CD14-positive monocyte (primary cell): ENCODE results near the gene FAAP24. TPM values are rescaled to one million over a fixed set of nuclear protein-coding genes. Genes with fewer than 3 reads are reported as not detected.
"Not testable (repeated sequence)": the region's sequence is repeated elsewhere in the genome, so short reads cannot be mapped to it uniquely, and the experiment has no call there.

Source experiments
- DNase-seq, 3 donors: peaks; one replicate each; pipeline ENCODE4 v3.0.0-alpha.2; 2011 to 2022
- H2AFZ ChIP-seq: 2 replicates; pipeline ENCODE4 v1.6.0; 2012; ENCODE audit warnings: mild to moderate bottlenecking, low read depth, low read length, inconsistent platforms; ENCODE audit not compliant: insufficient read depth, poor library complexity, severe bottlenecking
- H3K27ac ChIP-seq, 2 donors: 1 replicate in 1 of 2; 2 replicates in 1 of 2; pipeline ENCODE4 v1.5.1; 2012 to 2013; ENCODE audit warnings: low read length in 2 of 2, control low read depth in 1 of 2, inconsistent platforms in 1 of 2, low read depth in 1 of 2, mild to moderate bottlenecking in 1 of 2
- H3K27me3 ChIP-seq, 2 donors: one replicate each; pipeline versions ENCODE4 v1.6.0 to v1.6.1; 2011 to 2013; ENCODE audit warnings: low read length in 2 of 2; ENCODE audit not compliant: control insufficient read depth in 2 of 2, insufficient read depth in 2 of 2
- H3K36me3 ChIP-seq, 2 donors: replicated peaks in 1 of 2; 1 replicate in 1 of 2; 2 replicates in 1 of 2; pipeline versions ENCODE4 v1.5.1 to v1.6.1; 2012 to 2013; ENCODE audit warnings: low read length in 2 of 2, control low read depth in 1 of 2, inconsistent platforms in 1 of 2, mild to moderate bottlenecking in 1 of 2; ENCODE audit not compliant: insufficient read depth in 2 of 2, control insufficient read depth in 1 of 2
- H3K4me1 ChIP-seq, 2 donors: 1 replicate in 1 of 2; 2 replicates in 1 of 2; pipeline versions ENCODE4 v1.5.1 to v1.6.1; 2012 to 2013; ENCODE audit warnings: low read length in 2 of 2, control low read depth in 1 of 2, inconsistent platforms in 1 of 2, mild to moderate bottlenecking in 1 of 2, moderate library complexity in 1 of 2; ENCODE audit not compliant: insufficient read depth in 2 of 2, control insufficient read depth in 1 of 2
- H3K4me2 ChIP-seq: replicated peaks from 2 replicates; pipeline ENCODE3; 2012; ENCODE audit warnings: low read length, moderate library complexity, mild to moderate bottlenecking; ENCODE audit not compliant: poor library complexity, severe bottlenecking; ENCODE audit errors: extremely low read depth
- H3K4me3 ChIP-seq, 3 experiments: fragments of 200-600 bp in 1 of 3; sonication (generic) in 1 of 3; replicated peaks in 1 of 3; 1 replicate in 2 of 3; 2 replicates in 1 of 3; pipeline ENCODE4 v1.5.1; 2011 to 2013; ENCODE audit warnings: low read length in 3 of 3, mild to moderate bottlenecking in 3 of 3, control low read depth in 2 of 3, low read depth in 2 of 3, inconsistent platforms in 1 of 3, moderate library complexity in 1 of 3
- H3K79me2 ChIP-seq: 2 replicates; pipeline ENCODE4 v1.6.0; 2012; ENCODE audit warnings: mild to moderate bottlenecking, control low read depth, inconsistent platforms, low read length, moderate library complexity; ENCODE audit not compliant: insufficient read depth
- H3K9ac ChIP-seq: 2 replicates; pipeline ENCODE4 v1.6.0; 2017; ENCODE audit warnings: low read length, mild to moderate bottlenecking; ENCODE audit not compliant: insufficient read depth, poor library complexity, severe bottlenecking
- H3K9me3 ChIP-seq, 2 donors: replicated peaks in 1 of 2; 1 replicate in 1 of 2; 2 replicates in 1 of 2; pipeline versions ENCODE4 v1.5.1 to v1.6.1; 2012 to 2013; ENCODE audit warnings: low read length in 2 of 2, control low read depth in 1 of 2; ENCODE audit not compliant: control insufficient read depth in 1 of 2, insufficient read depth in 1 of 2
- H4K20me1 ChIP-seq: 2 replicates; pipeline ENCODE4 v1.6.0; 2012; ENCODE audit warnings: mild to moderate bottlenecking, low read length, control low read depth, moderate library complexity; ENCODE audit not compliant: insufficient read depth
- H3K27ac Mint-ChIP-seq, 7 donors: one replicate each; pipeline ENCODE4 v1.8.0; 2020; ENCODE audit warnings: mild to moderate bottlenecking in 7 of 7, mixed read lengths in 7 of 7, moderate library complexity in 6 of 7, inconsistent platforms in 2 of 7
- H3K27me3 Mint-ChIP-seq, 3 donors: one replicate each; pipeline ENCODE4 v1.8.0; 2021 to 2022; ENCODE audit warnings: low read depth in 3 of 3, mild to moderate bottlenecking in 3 of 3, mixed read lengths in 3 of 3, moderate library complexity in 3 of 3, inconsistent platforms in 1 of 3
- H3K36me3 Mint-ChIP-seq, 2 donors: one replicate each; pipeline ENCODE4 v1.8.0; 2020; ENCODE audit warnings: mixed read lengths in 2 of 2, inconsistent platforms in 1 of 2, mild to moderate bottlenecking in 1 of 2
- H3K4me1 Mint-ChIP-seq: one replicate; pipeline ENCODE4 v1.8.0; 2020; ENCODE audit warnings: mild to moderate bottlenecking, mixed read lengths
- H3K4me3 Mint-ChIP-seq, 2 donors: one replicate each; pipeline ENCODE4 v1.8.0; 2020; ENCODE audit warnings: mild to moderate bottlenecking in 2 of 2, mixed read lengths in 2 of 2, moderate library complexity in 1 of 2
- H3K9me3 Mint-ChIP-seq, 7 donors: one replicate each; pipeline ENCODE4 v1.8.0; 2020 to 2022; ENCODE audit warnings: mixed read lengths in 7 of 7, mild to moderate bottlenecking in 6 of 7, moderate library complexity in 6 of 7, inconsistent platforms in 2 of 7
- WGBS: methylation state at CpG from one replicate; pipeline ENCODE4 v1.1.5; 2013; ENCODE audit warnings: missing lambda C conversion rate; ENCODE audit not compliant: insufficient coverage; 5-methylcytosine and 5-hydroxymethylcytosine counted together
- intact Hi-C, 2 donors: fragments of 100-400 bp; cut with micrococcal nuclease; formaldehyde crosslinking; loops; one replicate each; pipeline versions ENCODE4 v1.15.0 to v1.15.1; 2023
- polyA plus RNA-seq, 3 donors: library from polyadenylated mRNA; depleted of rRNA in 1 of 3; unstranded in 2 of 3; stranded (reverse) in 1 of 3; fragments of 300-500 nt in 2 of 3; fragments of >200 nt in 1 of 3; fragmentation: Illumina TruSeq in 2 of 3; gene quantifications; 1 replicate in 2 of 3; 2 replicates in 1 of 3; pipeline ENCODE4 v1.2.3, GENCODE V29; 2012 to 2021
- TF ChIP-seq, protein P1 (sequence below): fragments of 200-600 bp; IDR thresholded peaks from one replicate; pipeline ENCODE4 v1.8.0; 2022; ENCODE audit warnings: antibody characterized with exemption, mild to moderate bottlenecking

The FAAP24 gene
- polyA plus RNA-seq, 3 donors = 0.61 to 4.2 (median 2.3) TPM

DNA sequence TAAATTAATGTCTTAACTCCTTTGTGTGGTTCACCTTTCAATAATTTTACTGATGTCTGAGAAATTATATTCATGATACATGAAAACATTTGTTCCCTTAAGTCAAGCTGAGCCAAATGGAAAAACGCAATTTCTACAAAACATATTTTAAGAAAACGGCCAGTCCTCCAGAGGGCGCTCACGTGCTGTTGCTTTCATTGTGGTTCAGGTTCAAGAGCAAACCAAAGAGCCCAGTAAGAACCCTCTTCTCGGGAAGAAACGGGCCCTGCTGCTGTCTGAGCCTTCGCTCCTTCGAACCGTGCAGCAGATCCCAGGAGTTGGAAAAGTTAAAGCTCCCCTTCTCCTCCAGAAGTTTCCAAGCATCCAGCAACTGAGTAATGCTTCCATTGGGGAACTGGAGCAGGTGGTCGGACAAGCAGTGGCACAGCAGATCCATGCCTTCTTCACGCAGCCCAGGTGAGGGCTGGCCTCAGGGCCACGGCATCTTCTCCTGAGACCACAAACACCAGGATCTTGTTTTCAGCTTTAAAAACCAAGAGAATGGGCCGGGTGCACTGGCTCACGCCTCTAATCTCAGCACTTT is 4.3 kb downstream of the FAAP24 start:
- Mint-ChIP-seq H3K36me3 (peaks cover 0 to 14% of the 10 kb centered on the region in 2 donors), H3K4me3 (no peak overlapping the region), H3K9me3 (no peaks in the 10 kb centered on the region), H3K4me1 (peaks cover 25% of the 10 kb centered on the region), H3K27ac (peak overlapping the region in 1 of 7 donors; percentile 36), H3K27me3 (no peaks in the 10 kb centered on the region)
- no peaks in the 10 kb centered on the region for H3K9me3 ChIP-seq
- peak overlapping the region; percentile 14 for H3K4me2 ChIP-seq
- H3K27ac ChIP-seq = no peak overlapping the region
- TF ChIP-seq, protein P1, sequence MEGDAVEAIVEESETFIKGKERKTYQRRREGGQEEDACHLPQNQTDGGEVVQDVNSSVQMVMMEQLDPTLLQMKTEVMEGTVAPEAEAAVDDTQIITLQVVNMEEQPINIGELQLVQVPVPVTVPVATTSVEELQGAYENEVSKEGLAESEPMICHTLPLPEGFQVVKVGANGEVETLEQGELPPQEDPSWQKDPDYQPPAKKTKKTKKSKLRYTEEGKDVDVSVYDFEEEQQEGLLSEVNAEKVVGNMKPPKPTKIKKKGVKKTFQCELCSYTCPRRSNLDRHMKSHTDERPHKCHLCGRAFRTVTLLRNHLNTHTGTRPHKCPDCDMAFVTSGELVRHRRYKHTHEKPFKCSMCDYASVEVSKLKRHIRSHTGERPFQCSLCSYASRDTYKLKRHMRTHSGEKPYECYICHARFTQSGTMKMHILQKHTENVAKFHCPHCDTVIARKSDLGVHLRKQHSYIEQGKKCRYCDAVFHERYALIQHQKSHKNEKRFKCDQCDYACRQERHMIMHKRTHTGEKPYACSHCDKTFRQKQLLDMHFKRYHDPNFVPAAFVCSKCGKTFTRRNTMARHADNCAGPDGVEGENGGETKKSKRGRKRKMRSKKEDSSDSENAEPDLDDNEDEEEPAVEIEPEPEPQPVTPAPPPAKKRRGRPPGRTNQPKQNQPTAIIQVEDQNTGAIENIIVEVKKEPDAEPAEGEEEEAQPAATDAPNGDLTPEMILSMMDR = peak; percentile 78
- H3K36me3 ChIP-seq = no peaks in the 10 kb centered on the region
- no peak overlapping the region for H3K9ac ChIP-seq
- peaks cover 18 to 34% of the 10 kb centered on the region in 2 donors for H3K4me1 ChIP-seq
- H2AFZ ChIP-seq = peak overlapping the region; percentile 57
- no peaks in the 10 kb centered on the region for H4K20me1 ChIP-seq
- 43% methylated on average over 11 of the region's 14 CpGs for WGBS
- H3K79me2 ChIP-seq = peaks cover 5% of the 10 kb centered on the region
- H3K4me3 ChIP-seq = no peak overlapping the region
- DNase-seq = peak; percentile 47 to 66 (median 50)
- no peaks in the 10 kb centered on the region for H3K27me3 ChIP-seq
- intact Hi-C loops = loop anchor here (10.0 kb wide), 3 partner anchors 108 to 1448 kb away; partner anchors contain the start of genes GPATCH1 (in 1 of the 2) and UBA2 (in 1 of the 2)

DNA sequence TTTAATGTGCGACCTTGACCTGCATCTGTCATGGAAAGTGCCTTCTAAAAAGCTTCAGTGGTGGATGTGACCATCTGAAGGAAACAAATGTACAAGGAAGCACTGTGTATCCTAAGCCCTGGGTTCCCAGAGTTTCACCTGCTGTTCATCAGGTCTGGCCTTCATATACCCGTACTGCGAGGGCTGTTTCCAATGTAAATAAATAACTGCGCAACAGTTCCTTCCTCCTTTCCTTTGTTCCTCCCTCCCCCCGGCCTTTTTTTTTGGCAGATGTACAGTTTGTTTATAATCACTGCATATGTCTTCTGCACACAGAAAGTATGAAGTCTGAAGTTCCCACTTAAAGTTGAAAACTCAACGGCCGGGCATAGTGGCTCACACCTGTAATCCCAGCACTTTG is 5.2 kb downstream of the FAAP24 start:
- Histone ChIP-seq H3K4me3 (peak overlapping the region in 1 of 3 experiments; percentile 25), H3K79me2 (no peaks in the 10 kb centered on the region), H4K20me1 (no peaks in the 10 kb centered on the region), H3K27ac (peak overlapping the region in 1 of 2 donors; percentile 70), H3K36me3 (no peaks in the 10 kb centered on the region), H3K9ac (peak overlapping the region; percentile 12), H3K4me1 (peaks cover 15 to 31% of the 10 kb centered on the region in 2 donors), H3K4me2 (peak overlapping the region; percentile 58), H3K9me3 (no peaks in the 10 kb centered on the region), H2AFZ (peak overlapping the region; percentile 63), H3K27me3 (no peaks in the 10 kb centered on the region)
- H3K4me3 Mint-ChIP-seq = peak overlapping the region in 1 of 2 donors; percentile 46
- H3K27me3 Mint-ChIP-seq = no peaks in the 10 kb centered on the region
- peaks cover 22% of the 10 kb centered on the region for H3K4me1 Mint-ChIP-seq
- TF ChIP-seq, protein P1 = no peak
- 50% methylated on average over 3 of the region's 7 CpGs for WGBS
- peaks cover 0 to 14% of the 10 kb centered on the region in 2 donors for H3K36me3 Mint-ChIP-seq
- DNase-seq = peak in 2 of 3 donors; percentile 14 to 31
- no peaks in the 10 kb centered on the region for H3K9me3 Mint-ChIP-seq
- intact Hi-C loops = loop anchor here (10.0 kb wide), 3 partner anchors 108 to 1448 kb away; partner anchors contain the start of genes GPATCH1 (in 1 of the 2) and UBA2 (in 1 of the 2)
- peak overlapping the region in 5 of 7 donors; percentile 40 to 89 (median 58) for H3K27ac Mint-ChIP-seq

DNA sequence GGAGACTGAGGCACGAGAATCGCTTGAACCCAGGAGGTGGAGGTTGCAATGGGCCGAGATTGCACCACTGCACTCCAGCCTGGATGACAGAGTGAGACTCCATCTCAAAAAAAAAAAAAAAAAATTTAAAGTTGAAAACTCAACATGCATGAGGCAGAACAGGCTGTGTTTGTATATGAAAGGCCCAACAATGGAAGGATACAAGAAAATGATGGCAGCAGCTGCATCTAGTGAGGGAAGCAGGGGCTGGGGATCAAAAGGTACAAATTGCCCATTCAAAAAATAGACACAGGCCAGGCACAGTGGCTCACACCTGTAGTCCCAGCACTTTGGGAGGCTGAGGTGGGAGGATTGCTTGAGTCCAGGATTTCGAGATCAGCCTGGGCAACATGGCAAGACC is 5.8 kb downstream of the FAAP24 start:
- Mint-ChIP-seq H3K4me1 (peaks cover 20% of the 10 kb centered on the region), H3K36me3 (peaks cover 0 to 14% of the 10 kb centered on the region in 2 donors), H3K27ac (peak overlapping the region in 4 of 7 donors; percentile 48 to 89 (median 56))
- H3K4me3 ChIP-seq, H3K4me3 Mint-ChIP-seq, DNase-seq, H4K20me1 ChIP-seq, H3K36me3 ChIP-seq, H3K27me3 ChIP-seq, H3K9me3 Mint-ChIP-seq, H3K9me3 ChIP-seq, H3K9ac ChIP-seq, H3K27me3 Mint-ChIP-seq, H3K79me2 ChIP-seq, H3K4me2 ChIP-seq: not testable (repeated sequence)
- H3K4me1 ChIP-seq = peaks cover 12 to 28% of the 10 kb centered on the region in 2 donors
- H2AFZ ChIP-seq = peak overlapping the region; percentile 63
- peak overlapping the region in 1 of 2 donors; percentile 70 for H3K27ac ChIP-seq
- intact Hi-C loops = loop anchor here (10.0 kb wide), 3 partner anchors 107 to 1447 kb away; partner anchors contain the start of genes GPATCH1 (in 1 of the 2) and UBA2 (in 1 of the 2)
- WGBS = no CpG with 5 or more reads among the region's 4 CpGs
